GM19438 (cell line): ENCODE results near the gene NR1I3.

Experiments used
- ATAC-seq: cut with Tn5 transposase; IDR thresholded peaks from one replicate; pipeline ENCODE4 v1.9.1; 2021; ENCODE audit warnings: low read depth; ENCODE audit not compliant: unreplicated experiment

NR1I3 gene

DNA sequence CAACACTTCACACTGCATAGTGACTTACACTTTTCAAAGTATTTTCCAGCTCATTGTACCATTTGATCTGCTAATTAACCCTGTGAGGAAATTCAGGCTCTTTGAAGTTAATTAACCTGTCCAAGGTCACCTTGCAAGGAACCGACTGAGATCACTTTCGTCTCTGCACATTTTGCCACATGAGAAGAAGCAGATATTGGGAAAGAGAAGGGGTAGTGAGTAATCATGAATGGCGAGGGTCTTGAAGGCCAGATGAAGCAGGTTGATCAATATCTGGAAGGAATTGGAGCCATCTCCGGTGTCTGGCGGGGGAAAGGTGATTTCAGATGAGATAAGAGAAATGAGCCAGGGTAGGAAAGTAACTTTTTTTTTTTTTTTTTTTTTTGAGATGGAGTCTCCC, 18.0 kb downstream of the NR1I3 start:
- no peak for ATAC-seq

DNA sequence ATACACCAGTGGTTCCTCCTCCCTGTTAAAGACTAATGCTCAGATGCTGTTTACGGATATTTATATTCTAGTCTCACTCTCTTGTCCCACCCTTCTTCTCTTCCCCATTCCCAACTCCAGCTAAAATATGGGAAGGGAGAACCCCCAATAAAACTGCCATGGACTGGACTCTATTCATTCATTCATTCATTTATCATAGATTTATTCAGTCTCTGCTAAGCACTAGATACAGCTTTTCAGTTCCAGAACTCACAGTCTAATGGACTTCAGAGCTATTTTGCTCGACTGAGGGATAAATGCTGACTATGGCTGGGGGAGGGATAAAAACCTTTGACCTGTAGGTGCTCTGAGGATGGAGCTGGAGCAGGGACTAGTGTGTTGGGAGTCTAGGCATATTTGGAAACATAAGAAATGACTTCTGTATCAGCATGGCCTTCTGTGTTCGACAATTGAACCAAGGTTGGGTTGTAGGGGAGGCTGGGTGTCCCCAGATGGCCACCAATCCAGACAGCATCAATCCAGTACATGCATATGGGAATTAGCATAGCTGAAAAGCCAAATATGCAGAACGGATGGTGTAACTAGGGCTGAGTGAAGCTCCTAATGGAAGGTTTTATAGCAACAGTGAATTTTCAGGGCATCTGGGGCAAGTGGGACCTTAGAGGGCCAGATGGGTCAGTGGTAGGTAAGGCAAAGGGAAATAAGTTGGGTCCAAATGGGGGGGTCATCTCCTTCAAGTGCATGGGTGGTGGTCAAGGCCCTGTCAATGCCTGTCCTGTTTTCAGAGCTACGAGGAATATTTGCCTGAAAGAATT, 18.7 kb downstream of the NR1I3 start:
- no peak for ATAC-seq

DNA sequence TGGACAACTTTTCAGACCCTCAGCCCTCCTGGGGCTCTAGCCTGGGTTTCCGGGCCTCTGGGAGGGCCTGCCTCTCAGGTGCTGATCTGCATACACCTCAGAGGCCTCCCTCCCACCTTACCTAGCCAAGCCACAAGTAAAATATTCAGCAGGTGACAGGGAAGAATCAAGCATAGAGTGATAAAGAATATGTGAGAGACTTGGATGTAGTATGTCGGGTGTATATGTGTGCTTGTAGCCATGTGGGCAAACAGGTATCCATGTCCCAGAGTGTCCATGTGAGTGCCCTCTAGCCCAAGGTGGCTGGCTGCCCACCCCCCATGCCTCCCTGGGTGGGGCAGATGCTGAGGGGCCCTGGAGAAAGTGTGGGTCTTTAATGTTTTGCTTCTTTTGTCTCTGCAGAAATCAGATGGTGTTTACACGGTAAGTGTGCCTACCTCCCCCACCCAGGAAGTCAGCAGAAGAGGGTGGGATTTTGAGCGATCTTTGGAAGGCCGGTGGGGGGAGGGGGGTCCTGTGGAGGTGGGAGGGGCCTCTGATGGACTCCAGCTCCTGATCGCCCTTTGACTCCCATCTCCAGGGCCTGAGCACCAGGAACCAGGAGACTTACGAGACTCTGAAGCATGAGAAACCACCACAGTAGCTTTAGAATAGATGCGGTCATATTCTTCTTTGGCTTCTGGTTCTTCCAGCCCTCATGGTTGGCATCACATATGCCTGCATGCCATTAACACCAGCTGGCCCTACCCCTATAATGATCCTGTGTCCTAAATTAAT, 19.5 kb downstream of the NR1I3 start:
- no peak for ATAC-seq

DNA sequence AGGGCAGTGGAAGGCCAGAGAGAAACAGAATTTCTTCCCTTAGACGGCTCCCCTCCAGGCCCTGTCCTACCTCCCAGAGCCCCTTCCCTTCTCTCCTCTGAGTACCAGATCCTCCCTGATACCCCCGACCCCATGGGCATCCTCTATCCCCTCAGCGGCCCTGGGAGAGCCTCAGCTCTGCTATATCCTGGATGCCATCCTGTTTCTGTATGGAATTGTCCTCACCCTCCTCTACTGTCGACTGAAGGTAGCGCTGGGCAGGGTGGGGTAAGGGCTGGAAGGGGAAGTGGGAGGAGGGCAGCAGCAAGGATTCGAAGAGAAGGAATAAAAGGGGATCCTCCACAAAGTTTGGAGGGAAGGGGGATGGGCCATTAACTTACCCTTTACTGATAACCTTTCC, 20.2 kb downstream of the NR1I3 start:
- ATAC-seq = no peak

DNA sequence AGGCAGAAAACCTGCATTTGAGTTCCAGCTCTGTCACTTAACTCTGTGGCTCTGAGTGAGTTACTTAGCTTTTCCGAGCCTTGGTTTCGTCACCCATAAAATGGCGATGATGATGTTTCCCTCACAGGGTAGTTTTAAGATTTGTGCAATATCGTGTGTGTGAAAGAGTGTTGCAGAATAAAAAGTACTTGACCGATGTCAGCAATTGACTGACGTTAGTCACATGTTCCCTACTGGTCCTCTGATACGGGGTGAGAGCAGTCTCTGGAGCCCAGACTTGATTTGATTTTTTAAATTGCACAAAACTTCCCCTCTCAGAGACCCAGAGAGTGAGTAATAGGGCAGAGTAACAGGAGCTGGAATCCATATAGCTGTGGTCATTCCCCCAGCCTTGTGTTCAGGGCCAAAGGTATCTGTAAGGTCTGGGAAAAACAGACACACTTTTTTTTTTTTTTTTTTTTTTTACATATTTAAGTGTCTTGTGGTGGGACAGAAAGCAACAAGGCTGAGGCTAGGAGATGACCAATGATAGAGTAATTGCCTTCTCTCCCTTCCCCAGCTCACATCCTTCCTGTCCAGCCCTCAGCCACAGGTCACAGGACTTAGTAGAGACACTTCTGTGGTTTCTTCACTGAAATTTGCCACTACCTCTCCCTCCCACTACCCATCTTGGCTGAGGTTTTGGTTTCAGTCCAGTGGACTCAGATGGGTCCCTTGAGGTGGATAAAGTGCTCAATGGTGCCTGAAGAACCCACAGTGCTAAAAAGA, 20.9 kb downstream of the NR1I3 start:
- peak; percentile 92 for ATAC-seq

DNA sequence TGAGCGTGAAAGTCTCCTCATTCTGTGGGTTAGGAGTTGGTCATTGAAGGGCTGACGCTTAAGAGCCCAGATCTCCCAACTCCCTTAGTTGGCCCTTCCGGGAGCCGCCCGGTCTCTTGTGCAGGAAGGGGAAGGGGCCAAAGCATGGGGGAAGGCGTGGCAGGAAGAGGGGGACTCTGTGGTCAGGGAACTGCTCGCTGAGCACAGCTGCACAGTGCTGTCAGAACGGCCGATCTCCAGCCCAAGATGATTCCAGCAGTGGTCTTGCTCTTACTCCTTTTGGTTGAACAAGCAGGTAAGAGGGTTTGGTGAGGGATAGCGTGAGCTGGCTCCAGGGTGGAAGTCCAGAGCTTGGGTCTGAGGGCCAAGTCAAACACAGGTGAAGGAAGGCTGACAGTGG, 22.9 kb downstream of the NR1I3 start, which contains the start of gene FCER1G:
Gene FCER1G (plus strand): TSS at position 220 of the 400 bp plus-strand sequence. CDS start 27 bp downstream, at position 247.
- ATAC-seq = no peak

DNA sequence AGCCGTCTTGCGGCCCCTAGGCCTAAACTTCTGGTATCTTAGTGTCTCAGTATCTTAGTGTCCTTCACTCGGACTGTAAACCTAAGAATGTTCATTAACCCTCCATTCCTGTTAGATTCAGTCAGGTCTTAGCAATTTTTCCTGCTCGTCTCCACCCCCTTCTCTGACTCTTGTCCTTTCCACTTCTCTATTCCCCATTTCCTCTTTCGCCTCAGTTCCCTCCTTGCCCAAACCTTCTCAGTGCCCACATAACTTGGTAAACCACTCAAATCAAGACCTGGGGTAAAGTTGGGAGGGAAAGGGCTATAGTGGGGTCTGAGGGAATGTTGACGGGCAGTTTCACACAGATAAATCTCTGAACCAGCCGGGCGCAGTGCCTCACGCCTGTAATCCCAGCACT, 23.6 kb downstream of the NR1I3 start:
- ATAC-seq = no peak

DNA sequence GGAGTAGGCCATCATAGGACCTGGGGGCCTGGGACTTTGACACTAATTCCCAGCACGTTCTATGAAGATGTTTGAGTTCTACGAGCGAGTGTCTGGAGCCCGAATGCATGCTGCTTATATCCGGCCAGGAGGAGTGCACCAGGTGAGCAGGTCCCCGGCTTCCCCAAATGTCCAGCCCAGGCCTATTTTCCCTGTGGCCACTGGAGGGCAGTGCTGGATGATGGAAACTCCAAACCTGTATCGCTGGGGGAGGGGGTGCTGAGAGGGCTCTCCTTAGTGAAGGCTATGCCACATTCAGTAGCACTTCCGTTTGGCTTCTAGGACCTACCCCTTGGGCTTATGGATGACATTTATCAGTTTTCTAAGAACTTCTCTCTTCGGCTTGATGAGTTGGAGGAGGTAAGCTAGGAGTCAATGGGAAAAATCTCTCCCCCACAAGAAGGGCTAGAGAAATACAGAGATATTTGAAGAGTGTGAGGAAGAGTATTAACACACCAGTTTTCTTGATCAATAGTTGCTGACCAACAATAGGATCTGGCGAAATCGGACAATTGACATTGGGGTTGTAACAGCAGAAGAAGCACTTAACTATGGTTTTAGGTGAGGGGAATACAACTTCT, 28.1 kb downstream of the NR1I3 start:
- peak; percentile 81 for ATAC-seq

DNA sequence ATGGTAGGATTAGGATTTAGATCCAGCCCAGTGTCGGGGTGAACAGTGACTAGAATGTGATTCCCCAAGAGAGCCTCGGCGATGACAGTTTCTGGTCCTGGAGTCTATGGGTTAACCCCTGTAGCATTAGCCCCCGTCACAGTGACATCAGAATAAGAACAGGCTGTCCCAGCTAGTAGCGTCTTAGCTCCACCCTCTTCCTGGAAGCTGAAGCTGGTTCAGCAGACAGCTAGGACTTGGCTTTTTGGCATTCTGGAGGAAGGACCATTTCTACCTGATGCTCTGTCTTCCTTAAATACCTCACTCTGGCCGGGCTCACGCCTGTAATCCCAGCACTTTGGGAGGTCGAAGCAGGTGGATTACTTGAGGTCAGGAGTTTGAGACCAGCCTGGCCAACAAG, 30.8 kb downstream of the NR1I3 start:
- no peak for ATAC-seq

DNA sequence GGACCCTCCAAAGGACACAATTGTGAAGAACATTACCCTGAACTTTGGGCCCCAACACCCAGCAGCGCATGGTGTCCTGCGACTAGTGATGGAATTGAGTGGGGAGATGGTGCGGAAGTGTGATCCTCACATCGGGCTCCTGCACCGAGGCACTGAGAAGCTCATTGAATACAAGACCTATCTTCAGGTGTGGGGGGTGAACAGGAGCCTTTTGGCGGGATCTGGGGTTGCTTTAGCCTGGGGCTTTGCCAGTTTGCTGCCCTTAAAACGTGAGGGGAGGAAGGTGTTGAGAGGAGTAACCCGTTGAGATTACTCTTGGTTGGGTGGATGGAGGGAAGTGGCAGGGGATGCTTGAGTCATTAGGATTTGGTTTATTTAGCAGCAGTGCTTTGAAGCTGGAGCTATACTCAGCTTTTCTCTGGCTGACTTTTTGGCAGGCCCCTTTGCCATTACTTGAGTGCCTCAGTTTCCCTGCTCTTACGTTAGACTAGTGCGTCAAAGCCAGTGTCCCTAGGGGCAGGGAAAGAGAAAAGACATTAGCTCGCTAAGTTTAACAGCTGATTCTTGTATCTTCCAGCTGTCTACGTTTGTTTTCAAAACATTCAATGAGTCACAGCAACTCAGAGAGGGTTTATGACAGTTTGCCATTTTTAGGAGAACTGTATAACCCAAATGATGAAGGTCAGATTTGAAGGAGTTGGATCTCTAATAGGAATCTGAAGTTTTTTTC, 31.4 kb downstream of the NR1I3 start:
- no peak for ATAC-seq

DNA sequence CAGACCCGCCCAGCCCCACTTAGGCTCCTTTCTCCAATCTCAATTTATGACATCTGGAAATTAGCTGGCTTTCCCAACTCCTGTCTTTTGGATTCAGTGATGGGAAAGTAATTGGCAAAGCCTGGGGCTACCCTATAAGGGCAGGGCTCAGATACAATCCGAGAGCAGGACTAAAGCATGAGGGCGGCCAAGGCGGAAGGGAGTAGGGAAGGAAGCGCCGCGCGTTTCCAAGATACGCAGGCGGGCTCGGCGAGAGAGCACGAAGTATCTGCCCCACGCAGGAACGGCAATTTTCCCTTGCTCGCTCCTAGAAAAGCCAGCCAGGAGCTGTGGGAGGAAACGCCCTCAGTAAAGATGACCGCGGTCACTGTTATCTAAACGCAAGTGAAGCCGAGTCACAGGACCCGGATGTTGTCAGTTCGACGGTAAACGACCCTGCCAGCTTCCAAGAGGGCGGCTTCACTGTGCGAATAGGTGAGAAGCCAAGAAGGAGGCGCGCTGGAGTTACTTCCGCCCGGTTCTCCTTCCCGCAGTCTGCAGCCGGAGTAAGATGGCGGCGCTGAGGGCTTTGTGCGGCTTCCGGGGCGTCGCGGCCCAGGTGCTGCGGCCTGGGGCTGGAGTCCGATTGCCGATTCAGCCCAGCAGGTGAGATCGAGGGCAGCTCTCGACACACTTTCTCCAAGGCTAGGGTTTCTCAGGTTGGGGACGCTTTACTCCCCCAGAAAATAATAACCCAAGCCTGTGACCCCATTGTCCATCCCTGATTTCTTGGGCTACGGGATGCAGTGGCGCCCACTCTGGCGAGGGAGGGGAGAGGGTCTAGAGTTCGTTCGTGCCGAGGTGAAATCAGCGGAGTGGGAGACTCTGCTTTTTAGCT, 35.9 kb downstream of the NR1I3 start, which contains the start of gene NDUFS2:
Gene NDUFS2 (plus strand): TSS at position 532 of the 877 bp plus-strand sequence. CDS start 19 bp downstream, at position 551.
- peak; percentile 97 for ATAC-seq

DNA sequence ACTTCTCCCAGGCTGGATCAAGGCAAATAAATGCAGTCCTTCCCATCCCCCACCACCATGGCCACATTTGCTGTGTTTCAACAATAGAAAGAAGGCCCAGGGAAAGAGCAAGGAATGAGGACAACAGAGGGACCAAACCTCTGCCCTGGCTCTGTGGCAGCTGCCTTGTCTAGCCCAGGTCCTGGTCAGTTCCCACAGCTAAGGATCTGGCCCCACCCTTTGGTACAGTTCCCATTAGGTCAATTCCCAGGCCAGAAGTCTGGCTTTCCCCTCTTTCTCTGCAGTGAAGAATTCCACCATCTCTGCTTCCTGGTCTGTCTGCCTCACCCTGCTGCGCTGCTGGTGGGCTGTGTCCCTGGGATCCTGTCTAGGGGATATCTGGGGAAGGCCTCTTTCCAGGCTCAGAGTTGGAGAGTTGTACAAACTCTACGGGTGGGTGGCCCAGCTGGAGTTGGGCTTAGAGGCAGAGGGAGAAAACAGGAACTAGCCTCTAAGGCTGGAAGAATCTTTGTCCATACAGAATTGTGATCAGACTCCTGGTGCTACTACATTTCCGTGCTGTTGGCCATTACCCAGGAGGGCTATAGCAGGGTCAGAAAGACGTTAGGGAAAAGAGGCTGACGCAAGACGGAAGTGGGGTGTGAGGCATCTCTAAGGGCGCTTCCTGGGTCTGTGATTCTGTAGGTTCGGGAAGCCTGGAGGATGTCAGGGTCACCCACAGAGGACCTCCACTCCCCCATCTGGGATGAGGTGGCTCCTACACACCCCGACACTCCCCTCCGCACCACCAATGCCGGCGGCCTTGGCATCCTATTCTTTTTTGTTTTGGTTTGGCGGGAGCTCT, 36.8 kb downstream of the NR1I3 start:
- ATAC-seq = no peak

DNA sequence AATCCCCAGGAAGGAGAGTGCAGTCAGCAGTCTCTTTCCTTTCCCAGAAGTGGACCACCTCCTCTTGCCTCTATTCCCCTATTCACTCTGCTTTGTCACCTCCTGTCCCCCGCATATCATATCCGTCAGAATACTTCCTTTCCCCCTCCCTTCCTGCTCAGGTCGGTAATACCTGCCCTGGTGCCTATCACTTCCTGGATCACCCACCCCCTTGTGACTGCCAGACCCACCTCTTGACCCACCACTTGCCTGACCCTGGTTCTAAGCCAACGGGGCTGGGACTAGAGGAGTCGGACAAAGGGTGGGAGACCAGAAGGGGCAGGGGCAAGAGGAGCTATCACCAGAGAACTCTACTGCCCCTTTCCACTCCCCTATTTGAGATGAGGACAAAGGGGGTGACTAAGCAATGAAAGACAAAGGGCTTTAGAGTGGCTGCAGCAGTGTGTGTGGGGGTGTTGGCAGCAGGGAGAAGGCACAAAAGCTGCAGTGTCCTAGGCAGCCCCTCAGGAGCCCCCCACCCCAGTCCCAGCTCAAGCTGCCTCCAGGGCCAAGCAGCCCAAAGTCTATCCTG, 37.5 kb downstream of the NR1I3 start:
- no peak for ATAC-seq

DNA sequence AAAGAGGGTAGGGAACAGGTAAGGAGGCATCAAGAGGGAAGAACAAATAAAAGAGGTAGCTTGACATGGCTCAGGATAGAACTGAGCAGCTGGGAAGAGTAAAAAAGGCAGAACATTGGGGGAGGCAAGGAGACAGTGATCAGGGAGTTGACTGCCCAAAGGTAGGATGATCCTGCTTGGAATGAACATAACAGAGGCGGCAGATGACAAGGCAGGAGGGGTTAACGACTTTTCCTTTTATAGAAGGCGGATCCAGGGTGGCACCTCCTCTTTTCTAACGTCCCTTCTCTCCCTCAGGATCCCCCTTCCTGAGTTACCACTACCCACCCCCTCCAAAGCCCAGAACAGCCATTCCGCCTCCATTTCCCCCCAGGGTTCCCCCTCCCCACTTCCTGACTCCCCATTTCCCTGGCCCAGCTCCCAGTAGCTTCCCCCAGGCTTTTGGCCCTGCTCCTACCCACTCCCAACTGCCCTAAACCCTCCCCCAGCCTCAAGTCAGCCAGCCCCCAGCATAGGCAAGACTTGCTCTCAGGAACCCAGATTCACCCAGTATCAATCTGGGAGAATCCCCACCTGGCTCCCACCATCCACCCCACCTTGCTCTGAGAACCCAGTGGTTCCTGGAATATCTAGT, 38.4 kb downstream of the NR1I3 start:
- no peak for ATAC-seq

DNA sequence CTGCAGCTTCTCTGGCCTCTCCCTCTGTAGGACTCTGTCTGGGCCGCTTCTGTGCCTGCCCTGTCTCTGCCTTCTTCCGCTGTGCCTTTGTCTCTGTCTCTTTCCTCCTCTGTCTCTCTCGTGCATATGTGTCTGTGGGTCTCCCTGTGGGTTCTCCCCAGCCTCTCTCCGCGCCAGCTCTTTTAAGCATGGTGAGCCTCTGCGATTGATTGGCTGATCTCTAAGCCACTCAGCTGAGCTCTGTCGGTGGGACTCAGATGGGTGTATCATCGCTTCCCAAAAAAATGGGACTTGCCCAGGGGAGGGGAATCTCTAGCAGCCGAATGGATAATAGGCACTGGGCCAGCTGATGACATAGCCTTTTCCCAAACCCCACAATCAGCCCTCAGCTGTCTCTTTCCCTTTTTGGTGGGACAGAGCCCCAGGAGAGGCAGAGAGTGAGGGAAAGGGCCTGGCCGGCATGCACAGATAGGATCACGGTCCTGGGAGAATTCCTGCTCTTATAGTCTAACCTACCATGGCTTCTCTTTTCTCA, 39.0 kb downstream of the NR1I3 start, which contains the start of gene ADAMTS4:
Gene ADAMTS4 (minus strand): TSS at position 158 of the 535 bp plus-strand sequence. CDS start 427 bp downstream, outside the sequence.
- no peak for ATAC-seq

DNA sequence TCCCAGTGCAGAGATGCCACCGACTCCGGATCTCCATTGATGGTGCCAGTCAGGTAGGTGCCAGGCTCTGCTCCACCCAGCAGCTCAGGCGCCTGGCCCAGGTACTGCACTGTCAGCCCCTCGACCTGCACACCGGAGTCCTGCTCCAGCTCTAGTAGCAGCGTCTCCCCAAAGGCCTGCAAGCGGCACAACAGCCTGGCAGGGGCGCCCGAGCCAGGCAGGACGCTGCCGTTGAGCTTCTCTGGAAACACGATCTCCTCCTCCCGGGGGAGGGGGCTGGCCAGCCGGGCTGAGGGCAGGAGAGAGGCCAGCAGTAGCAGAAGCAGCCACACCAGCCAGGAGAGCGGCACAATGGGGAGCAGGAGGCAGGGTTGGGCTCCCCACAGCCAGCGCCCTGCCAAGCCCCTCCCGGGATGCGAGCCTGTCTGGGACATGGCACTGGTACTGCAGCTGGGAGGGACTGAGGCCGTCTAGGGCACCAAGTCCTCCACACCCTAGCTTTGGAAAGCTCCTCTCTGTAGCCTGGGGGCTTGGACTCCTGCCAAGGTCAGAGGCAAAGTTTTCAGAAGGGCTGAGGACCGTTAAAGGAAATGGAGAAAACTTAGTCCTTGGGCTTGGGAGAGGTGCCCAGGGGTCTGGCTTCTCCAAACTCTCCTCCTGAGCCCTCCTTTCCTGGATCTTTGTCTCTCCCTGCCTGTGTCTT, 39.7 kb downstream of the NR1I3 start:
- no peak for ATAC-seq
